ENCODE data around the gene SLC7A4.

GRCh38 chr22:20981787-20982562 is 50.4 kb downstream of the SLC7A4 start, which contains the start of gene LZTR1:
- TF ChIP-seq CTCF (IDR thresholded peaks at IDR 0.05; ENCODE audit: poor library complexity, severe bottlenecking) = peak; percentile 84
- peak; percentile 59 for TF ChIP-seq EP300 (conservative IDR thresholded peaks at IDR 0.05; ENCODE audit: poor library complexity, severe bottlenecking)
- peak; percentile 36 for TF ChIP-seq REST (IDR thresholded peaks at IDR 0.05; ENCODE audit: borderline replicate concordance)
- TF ChIP-seq SMC3 (conservative IDR thresholded peaks at IDR 0.05; ENCODE audit: poor library complexity) = peak; percentile 82
- TF ChIP-seq POLR2AphosphoS5 (IDR thresholded peaks at IDR 0.05) = peak; percentile 99
- TF ChIP-seq TAF1 (IDR thresholded peaks at IDR 0.05; ENCODE audit: low read depth) = no peak
- no peak for TF ChIP-seq EZH2 (IDR thresholded peaks at IDR 0.05; ENCODE audit: borderline replicate concordance, insufficient read depth, low read length, poor library complexity, severe bottlenecking)
